Trophoblast cell (in vitro differentiated cells and primary cell): ENCODE results near the gene DTNB.
A peak's percentile ranks its signal among the peaks of the same experiment; 100 is the strongest.

Source experiments
- DNase-seq, 2 donors: peaks; one replicate each; pipeline ENCODE4 v3.0.0-alpha.2; 2016
- H2AFZ ChIP-seq: 2 replicates; pipeline ENCODE4 v1.6.1; 2013; ENCODE audit warnings: low read length, moderate library complexity, mild to moderate bottlenecking; ENCODE audit not compliant: insufficient read depth, poor library complexity
- H2AK5ac ChIP-seq: 2 replicates; pipeline ENCODE4 v1.6.1; 2013; ENCODE audit warnings: mild to moderate bottlenecking, low read length
- H2BK120ac ChIP-seq: 2 replicates; pipeline ENCODE4 v1.6.1; 2013; ENCODE audit warnings: low read length, mild to moderate bottlenecking, moderate library complexity; ENCODE audit not compliant: insufficient read depth, poor library complexity
- H2BK12ac ChIP-seq: 2 replicates; pipeline ENCODE4 v1.6.1; 2013; ENCODE audit warnings: mild to moderate bottlenecking, low read length, moderate library complexity
- H2BK5ac ChIP-seq: 2 replicates; pipeline ENCODE4 v1.6.1; 2013; ENCODE audit warnings: low read length, low read depth, moderate library complexity, mild to moderate bottlenecking; ENCODE audit not compliant: poor library complexity
- H3K14ac ChIP-seq: 2 replicates; pipeline ENCODE4 v1.6.1; 2013; ENCODE audit warnings: mild to moderate bottlenecking, low read length
- H3K18ac ChIP-seq: 2 replicates; pipeline ENCODE4 v1.6.1; 2013; ENCODE audit warnings: mild to moderate bottlenecking, low read length
- H3K23ac ChIP-seq: 2 replicates; pipeline ENCODE4 v1.6.1; 2013; ENCODE audit warnings: low read length
- H3K27ac ChIP-seq: 2 replicates; pipeline ENCODE4 v1.5.1; 2013; ENCODE audit warnings: low read depth, mild to moderate bottlenecking, inconsistent platforms, low read length, moderate library complexity
- H3K27me3 ChIP-seq: 2 replicates; pipeline ENCODE4 v1.6.1; 2013; ENCODE audit warnings: inconsistent platforms, mild to moderate bottlenecking, low read length, moderate library complexity; ENCODE audit not compliant: insufficient read depth
- H3K36me3 ChIP-seq, 2 experiments: 1 replicate in 1 of 2; 2 replicates in 1 of 2; pipeline ENCODE4 v1.6.1; 2013; ENCODE audit warnings: low read length in 2 of 2, mild to moderate bottlenecking in 2 of 2, moderate library complexity in 1 of 2; ENCODE audit not compliant: insufficient read depth in 2 of 2, control insufficient read depth in 1 of 2
- H3K4ac ChIP-seq: 2 replicates; pipeline ENCODE4 v1.6.1; 2013; ENCODE audit warnings: low read depth, mild to moderate bottlenecking, low read length, moderate library complexity
- H3K4me1 ChIP-seq, 2 experiments: 1 replicate in 1 of 2; 2 replicates in 1 of 2; pipeline ENCODE4 v1.6.1; 2013; ENCODE audit warnings: low read length in 2 of 2, mild to moderate bottlenecking in 2 of 2, moderate library complexity in 1 of 2; ENCODE audit not compliant: insufficient read depth in 2 of 2, control insufficient read depth in 1 of 2
- H3K4me2 ChIP-seq: 2 replicates; pipeline ENCODE4 v1.6.1; 2013; ENCODE audit warnings: inconsistent platforms, mild to moderate bottlenecking, low read length, moderate library complexity
- H3K4me3 ChIP-seq: 2 replicates; pipeline ENCODE4 v1.5.1; 2013; ENCODE audit warnings: mild to moderate bottlenecking, low read depth, low read length, inconsistent platforms
- H3K79me1 ChIP-seq: one replicate; pipeline ENCODE4 v1.6.1; 2013; ENCODE audit warnings: low read length
- H3K79me2 ChIP-seq: 2 replicates; pipeline ENCODE4 v1.6.1; 2013; ENCODE audit warnings: low read length, mild to moderate bottlenecking; ENCODE audit not compliant: control insufficient read depth, insufficient read depth, poor library complexity
- H3K9ac ChIP-seq: 2 replicates; pipeline ENCODE4 v1.6.1; 2013; ENCODE audit warnings: mild to moderate bottlenecking, low read length
- H3K9me3 ChIP-seq: 2 replicates; pipeline ENCODE4 v1.6.1; 2013; ENCODE audit warnings: low read depth, mild to moderate bottlenecking, control low read depth, inconsistent platforms, low read length; ENCODE audit not compliant: insufficient read depth
- H4K12ac ChIP-seq: 2 replicates; pipeline ENCODE4 v1.6.1; 2013; ENCODE audit warnings: low read depth, mild to moderate bottlenecking, low read length, moderate library complexity
- H4K8ac ChIP-seq: 2 replicates; pipeline ENCODE4 v1.6.1; 2013; ENCODE audit warnings: low read depth, mild to moderate bottlenecking, low read length, moderate library complexity
- H4K91ac ChIP-seq: one replicate; pipeline ENCODE4 v1.6.1; 2013; ENCODE audit warnings: low read depth, mild to moderate bottlenecking, low read length, moderate library complexity
- WGBS: extraction: QIAGEN DNeasy Blood & Tissue Kit; methylation state at CpG from one replicate; pipeline ENCODE4 v1.1.7; 2013; ENCODE audit warnings: missing lambda C conversion rate; ENCODE audit not compliant: insufficient read length, insufficient coverage; ENCODE audit errors: extremely low coverage; 5-methylcytosine and 5-hydroxymethylcytosine counted together

DTNB gene

GRCh38 chr2:25483607-25484266 lies 189.6 kb downstream of the DTNB start:
- H3K14ac ChIP-seq, result no peak overlapping the region
- H3K79me2 ChIP-seq, result peaks cover 2% of the 10 kb centered on the region
- no peak overlapping the region for H3K4ac ChIP-seq
- H3K23ac ChIP-seq, result no peak overlapping the region
- no peak overlapping the region for H4K12ac ChIP-seq
- H3K4me2 ChIP-seq, result no peak overlapping the region
- H3K18ac ChIP-seq, result no peak overlapping the region
- H3K27ac ChIP-seq, result no peak overlapping the region
- H2AFZ ChIP-seq, result no peak overlapping the region
- peaks cover 18% of the 10 kb centered on the region for H3K79me1 ChIP-seq
- no peak overlapping the region for H3K4me3 ChIP-seq
- H2AK5ac ChIP-seq, result no peak overlapping the region
- no peaks in the 10 kb centered on the region for H3K9me3 ChIP-seq
- H3K27me3 ChIP-seq, result no peaks in the 10 kb centered on the region
- H4K8ac ChIP-seq, result no peak overlapping the region
- peak overlapping the region; percentile 83 for H2BK12ac ChIP-seq
- DNase-seq, result peak in 1 of 2 donors; percentile 28
- H3K36me3 ChIP-seq, result no peaks in the 10 kb centered on the region
- peaks cover 15 to 20% of the 10 kb centered on the region in 2 experiments for H3K4me1 ChIP-seq
- H3K9ac ChIP-seq, result no peak overlapping the region
- peak overlapping the region; percentile 13 for H4K91ac ChIP-seq
- no CpG with 5 or more reads among the region's 2 CpGs for WGBS
- no peak overlapping the region for H2BK120ac ChIP-seq
- no peak overlapping the region for H2BK5ac ChIP-seq

- DNase-seq, result no peak
- Histone ChIP-seq H3K4me2 (no peak overlapping the region), H3K18ac (peak overlapping the region; percentile 92), H3K27ac (no peak overlapping the region), H3K79me2 (peaks cover 2% of the 10 kb centered on the region), H3K9ac (no peak overlapping the region), H3K23ac (no peak overlapping the region), H3K36me3 (no peaks in the 10 kb centered on the region), H4K8ac (peak overlapping the region; percentile 80), H3K27me3 (no peaks in the 10 kb centered on the region), H3K4me3 (no peak overlapping the region), H2BK12ac (peak overlapping the region; percentile 98), H2AK5ac (peak overlapping the region; percentile 98), H4K91ac (peak overlapping the region; percentile 96), H4K12ac (no peak overlapping the region), H2AFZ (no peak overlapping the region), H2BK5ac (peak overlapping the region; percentile 92), H3K79me1 (peaks cover 18% of the 10 kb centered on the region), H3K4ac (no peak overlapping the region), H2BK120ac (peak overlapping the region; percentile 92), H3K4me1 (peaks cover 16 to 22% of the 10 kb centered on the region in 2 experiments), H3K14ac (peak overlapping the region; percentile 96), H3K9me3 (no peaks in the 10 kb centered on the region)
- no CpG with 5 or more reads among the region's 5 CpGs for WGBS
These were observed 191.0 kb downstream of the DTNB start for GRCh38 chr2:25482341-25482740.

- no peaks in the 10 kb centered on the region for H3K9me3 ChIP-seq
- peak overlapping the region; percentile 3 for H3K4me2 ChIP-seq
- peak overlapping the region; percentile 90 for H4K91ac ChIP-seq
- H3K9ac ChIP-seq, result no peak overlapping the region
- peaks cover 18% of the 10 kb centered on the region for H3K79me1 ChIP-seq
- peaks cover 2% of the 10 kb centered on the region for H3K79me2 ChIP-seq
- peak overlapping the region; percentile 79 for H2AK5ac ChIP-seq
- peak overlapping the region; percentile 49 for H3K27ac ChIP-seq
- peak overlapping the region; percentile 33 for H3K4ac ChIP-seq
- peak overlapping the region; percentile 88 for H2BK12ac ChIP-seq
- peak overlapping the region; percentile 40 for H3K14ac ChIP-seq
- no peak overlapping the region for H2AFZ ChIP-seq
- peak overlapping the region; percentile 90 for H2BK5ac ChIP-seq
- H2BK120ac ChIP-seq, result peak overlapping the region; percentile 85
- no peak overlapping the region for H4K12ac ChIP-seq
- no peak overlapping the region for H4K8ac ChIP-seq
- H3K4me3 ChIP-seq, result no peak overlapping the region
- no peak overlapping the region for H3K23ac ChIP-seq
- no peaks in the 10 kb centered on the region for H3K27me3 ChIP-seq
- DNase-seq, result peak; percentile 90 to 95
- H3K18ac ChIP-seq, result peak overlapping the region; percentile 67
- no CpG with 5 or more reads among the region's 4 CpGs for WGBS
- H3K36me3 ChIP-seq, result no peaks in the 10 kb centered on the region
- H3K4me1 ChIP-seq, result peaks cover 16 to 22% of the 10 kb centered on the region in 2 experiments
These were observed 191.7 kb downstream of the DTNB start for GRCh38 chr2:25481381-25482300.

- H2AK5ac ChIP-seq, result no peak overlapping the region
- peaks cover 16 to 22% of the 10 kb centered on the region in 2 experiments for H3K4me1 ChIP-seq
- H3K79me2 ChIP-seq, result peaks cover 2% of the 10 kb centered on the region
- peak overlapping the region; percentile 89 for H4K91ac ChIP-seq
- H3K36me3 ChIP-seq, result no peaks in the 10 kb centered on the region
- no peak overlapping the region for H4K12ac ChIP-seq
- H3K27me3 ChIP-seq, result no peaks in the 10 kb centered on the region
- H2BK120ac ChIP-seq, result no peak overlapping the region
- H3K23ac ChIP-seq, result no peak overlapping the region
- peak overlapping the region; percentile 91 for H2BK12ac ChIP-seq
- H3K9ac ChIP-seq, result no peak overlapping the region
- H2BK5ac ChIP-seq, result peak overlapping the region; percentile 98
- no peak overlapping the region for H4K8ac ChIP-seq
- DNase-seq, result peak; percentile 75 to 95
- no CpG with 5 or more reads among the region's 7 CpGs for WGBS
- peak overlapping the region; percentile 83 for H3K27ac ChIP-seq
- no peaks in the 10 kb centered on the region for H3K9me3 ChIP-seq
- no peak overlapping the region for H3K14ac ChIP-seq
- no peak overlapping the region for H2AFZ ChIP-seq
- peak overlapping the region; percentile 41 for H3K4me2 ChIP-seq
- no peak overlapping the region for H3K4me3 ChIP-seq
- H3K4ac ChIP-seq, result no peak overlapping the region
- no peak overlapping the region for H3K18ac ChIP-seq
- H3K79me1 ChIP-seq, result peaks cover 18% of the 10 kb centered on the region
These were observed 192.8 kb downstream of the DTNB start for GRCh38 chr2:25480561-25480960.
